Skeletal muscle cell (primary cell): ENCODE results near the gene PLEKHH2.

ENCODE experiments used
- DNase-seq: peaks from one replicate; pipeline ENCODE4 v3.0.0-alpha.2; 2010; ENCODE audit warnings: low read depth
- H3K4me3 ChIP-seq: 2 replicates; pipeline ENCODE4 v1.5.1; 2011; ENCODE audit warnings: low read depth, mild to moderate bottlenecking, control low read depth, low read length, moderate library complexity

Gene PLEKHH2

GRCh38 chr2:43794956-43795355, 157.9 kb downstream of the PLEKHH2 start:
- DNase-seq: no peak

GRCh38 chr2:43796206-43796605, 159.1 kb downstream of the PLEKHH2 start:
- no peak for DNase-seq

More at GRCh38 chr2:43794956-43795355, 157.9 kb downstream of the PLEKHH2 start:
- no peak overlapping the region for H3K4me3 ChIP-seq

DNA sequence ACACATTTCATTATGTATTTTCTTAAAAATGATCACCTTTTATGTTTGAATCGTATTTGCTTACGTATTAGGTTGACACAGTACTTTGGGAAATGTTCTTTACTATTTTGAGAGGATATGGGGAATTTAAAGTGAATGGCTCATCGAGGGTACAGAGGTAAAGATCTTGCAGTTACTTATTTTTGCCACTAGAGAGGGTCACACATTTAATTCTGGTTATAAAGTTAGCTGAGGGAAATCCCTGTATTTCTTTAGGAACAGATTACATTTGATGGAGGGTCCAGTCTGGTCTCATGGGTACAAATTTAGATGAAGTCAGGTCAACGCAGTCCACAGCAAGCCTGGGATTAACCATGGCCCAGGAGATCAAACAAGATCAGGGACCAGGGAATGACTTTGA, 161.2 kb downstream of the PLEKHH2 start:
- no peak for DNase-seq
- H3K4me3 ChIP-seq: no peak overlapping the region

More at GRCh38 chr2:43796206-43796605, 159.1 kb downstream of the PLEKHH2 start:
- H3K4me3 ChIP-seq: no peak overlapping the region

GRCh38 chr2:43800894-43801293, 163.8 kb downstream of the PLEKHH2 start:
- DNase-seq: no peak
- H3K4me3 ChIP-seq: no peak overlapping the region

- no peak for DNase-seq
These were observed 165.1 kb downstream of the PLEKHH2 start for GRCh38 chr2:43802135-43802534.

DNA sequence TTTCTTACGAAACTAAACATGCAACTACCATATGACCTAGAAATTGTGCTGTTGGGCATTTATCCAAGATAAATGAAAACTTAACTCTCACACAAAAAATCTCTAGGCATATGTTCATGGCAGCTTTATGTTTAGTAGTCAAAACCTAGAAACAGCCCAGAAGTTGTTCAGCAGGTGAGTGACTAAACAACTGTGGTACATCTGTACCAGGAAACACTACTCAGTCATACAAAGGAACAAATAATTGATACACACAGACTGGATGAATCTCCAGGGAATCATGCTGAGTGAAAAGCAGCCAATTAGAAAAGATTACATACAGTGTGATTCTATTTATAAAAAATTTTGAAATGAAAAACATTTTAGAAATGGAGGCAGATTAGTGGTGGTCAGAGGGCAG, 166.1 kb downstream of the PLEKHH2 start:
- DNase-seq: no peak
- H3K4me3 ChIP-seq: no peak overlapping the region

More at GRCh38 chr2:43802135-43802534, 165.1 kb downstream of the PLEKHH2 start:
- no peak overlapping the region for H3K4me3 ChIP-seq

- no peak for DNase-seq
- H3K4me3 ChIP-seq: no peak overlapping the region
These were observed 169.6 kb downstream of the PLEKHH2 start for GRCh38 chr2:43806719-43807031.

GRCh38 chr2:43810452-43810851, 173.4 kb downstream of the PLEKHH2 start:
- H3K4me3 ChIP-seq: no peak overlapping the region
- DNase-seq: no peak

DNA sequence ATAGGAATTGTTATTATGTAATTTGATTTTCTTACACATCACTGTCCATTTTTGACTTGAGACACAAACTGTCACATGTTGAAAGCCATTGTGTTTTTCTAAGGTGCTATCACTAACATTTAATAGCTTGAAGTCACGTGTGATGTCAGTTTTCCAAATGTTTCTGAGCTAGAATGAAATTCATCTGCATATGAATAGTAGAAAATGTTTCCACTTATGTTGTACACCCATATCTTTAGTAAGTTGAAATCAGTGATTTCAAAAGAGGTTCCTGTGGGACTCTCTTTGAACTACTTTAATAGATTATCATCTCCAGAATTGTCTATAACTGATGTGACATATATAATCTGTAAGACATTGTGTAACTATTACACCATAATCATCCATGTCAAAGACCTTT, 173.8 kb downstream of the PLEKHH2 start:
- no peak overlapping the region for H3K4me3 ChIP-seq
- no peak for DNase-seq

GRCh38 chr2:43812006-43812405, 174.9 kb downstream of the PLEKHH2 start:
- H3K4me3 ChIP-seq: no peak overlapping the region
- DNase-seq: no peak

DNA sequence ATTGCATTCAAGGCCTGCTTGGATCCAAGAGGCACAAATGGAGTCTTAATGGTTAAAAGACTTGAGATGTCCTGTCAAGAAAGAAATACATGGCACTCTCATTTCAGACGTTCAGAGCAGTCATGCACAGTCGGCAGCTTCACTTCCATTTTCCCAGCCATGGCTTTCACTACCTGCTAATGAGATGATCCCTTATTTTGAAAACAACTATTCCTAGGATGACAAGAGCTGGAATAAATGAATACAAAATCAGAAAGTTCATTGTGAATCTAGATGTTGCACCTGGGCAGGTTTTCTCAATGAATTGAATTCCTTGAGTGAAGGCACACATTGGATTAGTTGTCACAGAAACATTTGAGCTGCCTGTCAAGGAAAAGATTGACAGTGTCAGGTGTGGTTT, 175.9 kb downstream of the PLEKHH2 start:
- H3K4me3 ChIP-seq: no peak overlapping the region
- DNase-seq: no peak

GRCh38 chr2:43814711-43815110, 177.7 kb downstream of the PLEKHH2 start:
- no peak overlapping the region for H3K4me3 ChIP-seq
- no peak for DNase-seq
